ENCODE data around the gene RAET1L.
"Not testable (repeated sequence)": the region's sequence is repeated elsewhere in the genome, so short reads cannot be mapped to it uniquely, and the experiment has no call there.

RAET1L gene

DNA sequence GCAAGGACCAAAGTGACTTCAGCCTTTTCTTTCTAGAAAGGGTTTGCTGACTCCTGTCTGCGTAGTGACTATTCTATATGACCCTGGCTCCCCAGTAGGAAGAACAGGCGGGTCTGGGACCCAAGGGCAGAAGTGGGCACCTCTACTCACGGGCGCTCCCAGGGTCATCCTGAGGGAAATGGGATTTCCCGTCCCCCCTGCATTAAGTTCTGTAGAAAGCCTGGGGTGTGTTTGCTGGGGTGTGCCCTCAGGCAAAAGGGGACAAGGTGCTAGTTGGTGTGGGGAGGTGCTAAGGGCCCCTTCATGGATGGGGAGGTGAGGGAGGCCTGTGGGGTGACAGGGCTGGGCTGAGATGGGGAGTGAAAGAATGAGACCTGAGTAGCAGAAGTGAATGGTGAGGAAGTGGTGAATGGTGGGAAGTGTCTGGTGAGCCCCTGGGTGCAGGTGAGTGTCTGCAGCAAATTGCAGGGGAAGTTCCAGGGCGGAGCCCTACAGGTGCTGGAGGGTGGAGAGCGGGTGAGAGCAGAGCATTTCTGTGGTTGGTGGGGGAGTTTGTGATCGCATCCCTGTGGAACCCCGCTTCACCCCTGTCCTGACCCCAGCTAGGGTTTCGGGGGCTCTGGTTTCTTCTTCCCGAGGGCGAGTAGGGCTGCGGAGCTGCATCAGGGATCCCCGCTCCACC, 21.1 kb downstream of the RAET1L start:
- DNase-seq (ENCODE audit: low spot score) = no peak
- Histone ChIP-seq H3K36me3 (ENCODE audit: low read depth) (no peaks in the 10 kb centered on the region), H3K27me3 (ENCODE audit: insufficient read depth, poor library complexity, severe bottlenecking) (no peaks in the 10 kb centered on the region), H3K27ac (ENCODE audit: poor library complexity, severe bottlenecking) (no peak overlapping the region), H3K4me1 (ENCODE audit: insufficient read depth, poor library complexity, severe bottlenecking) (no peaks in the 10 kb centered on the region), H3K4me3 (ENCODE audit: severe bottlenecking) (peak overlapping the region; percentile 50), H3K9me3 (ENCODE audit: severe bottlenecking) (no peaks in the 10 kb centered on the region)
- TF ChIP-seq, protein P1, sequence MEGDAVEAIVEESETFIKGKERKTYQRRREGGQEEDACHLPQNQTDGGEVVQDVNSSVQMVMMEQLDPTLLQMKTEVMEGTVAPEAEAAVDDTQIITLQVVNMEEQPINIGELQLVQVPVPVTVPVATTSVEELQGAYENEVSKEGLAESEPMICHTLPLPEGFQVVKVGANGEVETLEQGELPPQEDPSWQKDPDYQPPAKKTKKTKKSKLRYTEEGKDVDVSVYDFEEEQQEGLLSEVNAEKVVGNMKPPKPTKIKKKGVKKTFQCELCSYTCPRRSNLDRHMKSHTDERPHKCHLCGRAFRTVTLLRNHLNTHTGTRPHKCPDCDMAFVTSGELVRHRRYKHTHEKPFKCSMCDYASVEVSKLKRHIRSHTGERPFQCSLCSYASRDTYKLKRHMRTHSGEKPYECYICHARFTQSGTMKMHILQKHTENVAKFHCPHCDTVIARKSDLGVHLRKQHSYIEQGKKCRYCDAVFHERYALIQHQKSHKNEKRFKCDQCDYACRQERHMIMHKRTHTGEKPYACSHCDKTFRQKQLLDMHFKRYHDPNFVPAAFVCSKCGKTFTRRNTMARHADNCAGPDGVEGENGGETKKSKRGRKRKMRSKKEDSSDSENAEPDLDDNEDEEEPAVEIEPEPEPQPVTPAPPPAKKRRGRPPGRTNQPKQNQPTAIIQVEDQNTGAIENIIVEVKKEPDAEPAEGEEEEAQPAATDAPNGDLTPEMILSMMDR (IDR thresholded peaks at IDR 0.05; ENCODE audit: poor library complexity, severe bottlenecking) = no peak
- ATAC-seq (ENCODE audit: low read depth) = peak; percentile 11; the same call in 2 of the 3 replicates

GRCh38 chr6:150003599-150003998, 21.7 kb downstream of the RAET1L start:
- H3K27me3 ChIP-seq (ENCODE audit: insufficient read depth, poor library complexity, severe bottlenecking); ATAC-seq (ENCODE audit: low read depth); H3K4me3 ChIP-seq (ENCODE audit: severe bottlenecking): not testable (repeated sequence)

GRCh38 chr6:150002710-150003109, 22.6 kb downstream of the RAET1L start:
- DNase-seq (ENCODE audit: low spot score) (no peak), ATAC-seq (ENCODE audit: low read depth) (no peak)
- no peaks in the 10 kb centered on the region for H3K36me3 ChIP-seq (ENCODE audit: low read depth)
- no peaks in the 10 kb centered on the region for H3K9me3 ChIP-seq (ENCODE audit: severe bottlenecking)
- H3K27ac ChIP-seq (ENCODE audit: poor library complexity, severe bottlenecking) = no peak overlapping the region
- no peaks in the 10 kb centered on the region for H3K4me1 ChIP-seq (ENCODE audit: insufficient read depth, poor library complexity, severe bottlenecking)
- TF ChIP-seq, protein P1 (IDR thresholded peaks at IDR 0.05; ENCODE audit: poor library complexity, severe bottlenecking) = no peak
- H3K27me3 ChIP-seq (ENCODE audit: insufficient read depth, poor library complexity, severe bottlenecking) = no peaks in the 10 kb centered on the region
- H3K4me3 ChIP-seq (ENCODE audit: severe bottlenecking) = no peak overlapping the region

More at GRCh38 chr6:150003599-150003998, 21.7 kb downstream of the RAET1L start:
- H3K4me1 ChIP-seq (ENCODE audit: insufficient read depth, poor library complexity, severe bottlenecking); H3K36me3 ChIP-seq (ENCODE audit: low read depth); DNase-seq (ENCODE audit: low spot score); H3K9me3 ChIP-seq (ENCODE audit: severe bottlenecking); H3K27ac ChIP-seq (ENCODE audit: poor library complexity, severe bottlenecking): not testable (repeated sequence)

DNA sequence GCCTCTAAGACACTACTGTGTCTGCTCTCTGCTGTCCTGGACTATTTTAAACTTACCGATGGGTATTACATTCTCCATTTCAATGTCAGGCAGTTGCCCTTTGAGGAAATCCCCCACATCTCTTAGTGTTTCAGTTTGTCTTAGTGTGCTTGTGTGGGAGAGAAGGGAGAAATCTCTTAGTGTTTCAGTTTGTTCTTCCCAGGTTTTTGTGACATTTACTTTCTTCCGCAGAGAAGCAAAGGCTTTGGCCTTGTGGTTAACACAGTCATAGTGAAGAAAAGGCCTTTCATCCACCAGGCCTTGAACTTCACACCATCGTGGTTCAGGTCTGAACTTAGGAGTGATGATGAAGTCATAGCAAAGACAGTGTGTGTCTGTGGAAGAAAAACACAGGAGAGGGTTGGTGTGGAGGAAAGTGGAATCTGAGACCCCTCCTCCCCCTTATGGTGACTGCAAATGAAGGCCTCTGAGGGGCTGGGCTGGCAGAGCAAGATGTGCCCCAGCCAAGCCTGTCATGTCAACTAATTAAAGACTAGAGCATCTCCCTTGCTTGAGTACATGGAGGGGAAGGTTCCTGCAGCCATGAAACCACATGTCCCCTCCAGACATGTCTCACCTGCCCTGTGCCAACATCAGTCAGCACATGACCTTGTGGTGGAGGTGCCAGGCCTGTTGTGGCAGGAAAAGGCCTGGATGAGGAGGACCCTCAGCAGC, 23.9 kb downstream of the RAET1L start:
- ATAC-seq (ENCODE audit: low read depth) = no peak
- Histone ChIP-seq H3K36me3 (ENCODE audit: low read depth) (no peaks in the 10 kb centered on the region), H3K27ac (ENCODE audit: poor library complexity, severe bottlenecking) (no peak overlapping the region), H3K9me3 (ENCODE audit: severe bottlenecking) (no peaks in the 10 kb centered on the region), H3K27me3 (ENCODE audit: insufficient read depth, poor library complexity, severe bottlenecking) (no peaks in the 10 kb centered on the region), H3K4me1 (ENCODE audit: insufficient read depth, poor library complexity, severe bottlenecking) (no peaks in the 10 kb centered on the region), H3K4me3 (ENCODE audit: severe bottlenecking) (no peak overlapping the region)
- TF ChIP-seq, protein P1 (IDR thresholded peaks at IDR 0.05; ENCODE audit: poor library complexity, severe bottlenecking) = no peak
- DNase-seq (ENCODE audit: low spot score) = no peak

DNA sequence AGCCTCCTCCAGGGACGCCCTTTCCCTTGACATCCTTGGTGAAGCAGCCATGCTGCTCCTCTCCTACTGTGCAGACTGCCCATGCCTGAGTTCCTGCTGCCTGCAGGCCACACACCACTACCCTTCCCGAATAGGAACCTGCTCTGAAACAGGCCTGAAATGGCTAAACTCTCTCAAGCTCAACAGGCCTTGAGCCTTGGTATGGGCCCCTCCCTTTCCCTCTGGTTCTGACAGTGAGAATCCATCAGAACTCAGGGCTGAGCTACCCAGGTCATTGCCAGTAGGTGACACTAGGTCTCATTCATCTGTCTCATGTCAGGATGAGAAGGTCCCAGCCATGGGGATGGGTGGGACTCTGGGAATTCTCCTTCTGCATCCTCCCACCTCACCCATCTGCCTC, 25.7 kb downstream of the RAET1L start:
- ATAC-seq (ENCODE audit: low read depth) = no peak
- H3K27me3 ChIP-seq (ENCODE audit: insufficient read depth, poor library complexity, severe bottlenecking) = no peaks in the 10 kb centered on the region
- no peak for DNase-seq (ENCODE audit: low spot score)

More for the DNA sequence above, 25.7 kb downstream of the RAET1L start:
- Histone ChIP-seq H3K27ac (ENCODE audit: poor library complexity, severe bottlenecking) (no peak overlapping the region), H3K36me3 (ENCODE audit: low read depth) (no peaks in the 10 kb centered on the region), H3K9me3 (ENCODE audit: severe bottlenecking) (no peaks in the 10 kb centered on the region), H3K4me1 (ENCODE audit: insufficient read depth, poor library complexity, severe bottlenecking) (no peaks in the 10 kb centered on the region), H3K4me3 (ENCODE audit: severe bottlenecking) (no peak overlapping the region)
- TF ChIP-seq, protein P1 (IDR thresholded peaks at IDR 0.05; ENCODE audit: poor library complexity, severe bottlenecking) = no peak

Data from RWPE2 (cell line).